ENCODE measurements around the gene MYPOP.

DNA sequence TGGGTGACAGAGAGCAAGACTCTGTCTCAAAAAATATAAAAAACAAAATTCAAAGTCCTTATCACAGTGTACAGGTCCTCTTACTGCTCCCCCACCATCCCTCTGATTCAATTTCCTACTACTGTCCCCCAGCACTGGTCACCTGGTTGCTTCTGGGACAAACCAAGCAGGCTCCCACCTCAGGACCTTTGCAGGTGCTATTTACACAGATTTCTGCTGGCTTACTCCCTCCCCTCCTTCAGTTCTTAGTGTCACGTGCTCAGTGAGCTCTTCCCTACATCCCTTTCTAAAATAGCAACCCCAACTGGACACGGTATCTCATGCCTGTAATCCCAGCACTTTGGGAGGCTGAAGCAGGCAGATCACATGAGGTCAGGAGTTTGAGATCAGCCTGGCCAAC is 22.4 kb downstream of the MYPOP start:
- TF ChIP-seq ZNF561 (tag by site-specific recombination; IDR thresholded peaks at IDR 0.05; ENCODE audit: borderline replicate concordance), result no peak
- no peak for TF ChIP-seq TCF7L2 (IDR thresholded peaks at IDR 0.05; ENCODE audit: borderline replicate concordance, low read depth, low read length)
- TF ChIP-seq, protein P1, sequence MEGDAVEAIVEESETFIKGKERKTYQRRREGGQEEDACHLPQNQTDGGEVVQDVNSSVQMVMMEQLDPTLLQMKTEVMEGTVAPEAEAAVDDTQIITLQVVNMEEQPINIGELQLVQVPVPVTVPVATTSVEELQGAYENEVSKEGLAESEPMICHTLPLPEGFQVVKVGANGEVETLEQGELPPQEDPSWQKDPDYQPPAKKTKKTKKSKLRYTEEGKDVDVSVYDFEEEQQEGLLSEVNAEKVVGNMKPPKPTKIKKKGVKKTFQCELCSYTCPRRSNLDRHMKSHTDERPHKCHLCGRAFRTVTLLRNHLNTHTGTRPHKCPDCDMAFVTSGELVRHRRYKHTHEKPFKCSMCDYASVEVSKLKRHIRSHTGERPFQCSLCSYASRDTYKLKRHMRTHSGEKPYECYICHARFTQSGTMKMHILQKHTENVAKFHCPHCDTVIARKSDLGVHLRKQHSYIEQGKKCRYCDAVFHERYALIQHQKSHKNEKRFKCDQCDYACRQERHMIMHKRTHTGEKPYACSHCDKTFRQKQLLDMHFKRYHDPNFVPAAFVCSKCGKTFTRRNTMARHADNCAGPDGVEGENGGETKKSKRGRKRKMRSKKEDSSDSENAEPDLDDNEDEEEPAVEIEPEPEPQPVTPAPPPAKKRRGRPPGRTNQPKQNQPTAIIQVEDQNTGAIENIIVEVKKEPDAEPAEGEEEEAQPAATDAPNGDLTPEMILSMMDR (tag by site-specific recombination; IDR thresholded peaks at IDR 0.05), result no peak
- TF ChIP-seq SETDB1 (IDR thresholded peaks at IDR 0.05; ENCODE audit: insufficient read length, low read length), result no peak
- TF ChIP-seq, protein P2, sequence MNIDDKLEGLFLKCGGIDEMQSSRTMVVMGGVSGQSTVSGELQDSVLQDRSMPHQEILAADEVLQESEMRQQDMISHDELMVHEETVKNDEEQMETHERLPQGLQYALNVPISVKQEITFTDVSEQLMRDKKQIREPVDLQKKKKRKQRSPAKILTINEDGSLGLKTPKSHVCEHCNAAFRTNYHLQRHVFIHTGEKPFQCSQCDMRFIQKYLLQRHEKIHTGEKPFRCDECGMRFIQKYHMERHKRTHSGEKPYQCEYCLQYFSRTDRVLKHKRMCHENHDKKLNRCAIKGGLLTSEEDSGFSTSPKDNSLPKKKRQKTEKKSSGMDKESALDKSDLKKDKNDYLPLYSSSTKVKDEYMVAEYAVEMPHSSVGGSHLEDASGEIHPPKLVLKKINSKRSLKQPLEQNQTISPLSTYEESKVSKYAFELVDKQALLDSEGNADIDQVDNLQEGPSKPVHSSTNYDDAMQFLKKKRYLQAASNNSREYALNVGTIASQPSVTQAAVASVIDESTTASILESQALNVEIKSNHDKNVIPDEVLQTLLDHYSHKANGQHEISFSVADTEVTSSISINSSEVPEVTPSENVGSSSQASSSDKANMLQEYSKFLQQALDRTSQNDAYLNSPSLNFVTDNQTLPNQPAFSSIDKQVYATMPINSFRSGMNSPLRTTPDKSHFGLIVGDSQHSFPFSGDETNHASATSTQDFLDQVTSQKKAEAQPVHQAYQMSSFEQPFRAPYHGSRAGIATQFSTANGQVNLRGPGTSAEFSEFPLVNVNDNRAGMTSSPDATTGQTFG (tag by site-specific recombination; IDR thresholded peaks at IDR 0.05; ENCODE audit: borderline replicate concordance), result no peak
